Measurements from ENCODE around the gene SLX4IP. TPM values are rescaled to one million over a fixed set of nuclear protein-coding genes. Genes with fewer than 3 reads are reported as not detected.
A peak's percentile ranks its signal among the peaks of the same experiment; 100 is the strongest.

Gene SLX4IP
- total and polyA plus RNA-seq, 2 of the 13 experiments (the other 11 are each of a cell fraction or from before 2014, with no cell fraction given) = 3.6 to 7.3 TPM

GRCh38 chr20:10398834-10399369, 36.2 kb upstream of the SLX4IP start:
- ChIA-PET POLR2A (no interaction called here), CTCF (ENCODE audit: low intra/inter-chr PET ratio, low total read pairs) (no interaction called here)
- in situ Hi-C loops (cut with HindIII; ENCODE audit: extremely low pct_ligation_motif_present, low pct_unique_long_range_greater_than_20kb) = no loop called here
- no peak overlapping the region for H2AFZ ChIP-seq (ENCODE audit: low read length)
- H3K4me2 ChIP-seq (ENCODE audit: low read depth, low read length) = no peak overlapping the region
- FAIRE-seq = no peak
- H3K36me3 ChIP-seq (replicated peaks in 1 of 2; ENCODE audit: control insufficient read depth in 1 of 2, insufficient read depth in 2 of 2, low read length in 2 of 2) = no peaks in the 10 kb centered on the region
- H3K4me3 ChIP-seq (replicated peaks in 1 of 3; ENCODE audit: insufficient read depth in 1 of 3, low read depth in 2 of 3, low read length in 3 of 3) = no peak overlapping the region
- intact Hi-C loops (cut with micrococcal nuclease; ENCODE audit: unreplicated experiment) = no loop called here
- peak; percentile 96 for ATAC-seq
- no peak overlapping the region for H3K27ac ChIP-seq (ENCODE audit: extremely low read length, insufficient read depth, low read length)
- BruUV-seq (replicated peaks) = no TSS peak
- no peaks in the 10 kb centered on the region for H3K79me2 ChIP-seq (ENCODE audit: insufficient read depth, low read length)
- no peaks in the 10 kb centered on the region for H3K9me3 ChIP-seq (ENCODE audit: low read length)
- H3K4me1 ChIP-seq (ENCODE audit: insufficient read depth, low read length) = peaks cover 7% of the 10 kb centered on the region
- WGBS (ENCODE audit: low lambda C conversion rate) = 17% methylated on average over 3 of the region's 3 CpGs
- H4K20me1 ChIP-seq (ENCODE audit: insufficient read depth, low read length) = no peaks in the 10 kb centered on the region
- peak; percentile 34 for DNase-seq (ENCODE audit: low spot score)
- peak; percentile 91 for TF ChIP-seq ATF7 (IDR thresholded peaks at IDR 0.05)
- no peak for TF ChIP-seq ATF7 (CRISPR knock-in tag; IDR thresholded peaks at IDR 0.05)
- no peak for TF ChIP-seq ZNF343 (CRISPR knock-in tag; IDR thresholded peaks at IDR 0.05)
- TF ChIP-seq SRSF4 (IDR thresholded peaks at IDR 0.05; ENCODE audit: low read depth, low read length, poor library complexity, severe bottlenecking) = no peak
- TF ChIP-seq ZNF878 (CRISPR knock-in tag; IDR thresholded peaks at IDR 0.05) = no peak
- no peak for TF ChIP-seq KLF9 (CRISPR knock-in tag; IDR thresholded peaks at IDR 0.05; ENCODE audit: low read depth)
- no peak for TF ChIP-seq ZNF577 (CRISPR knock-in tag; IDR thresholded peaks at IDR 0.05; ENCODE audit: borderline replicate concordance, low read depth)
- TF ChIP-seq ZBED4 (CRISPR knock-in tag; IDR thresholded peaks at IDR 0.05; ENCODE audit: borderline replicate concordance) = no peak
- no peak for TF ChIP-seq PRDM15 (CRISPR knock-in tag; IDR thresholded peaks at IDR 0.05)
- TF ChIP-seq ZNF652 (CRISPR knock-in tag; IDR thresholded peaks at IDR 0.05; ENCODE audit: borderline replicate concordance, low read depth) = peak; percentile 95
- no peak for TF ChIP-seq ZNF770 (CRISPR knock-in tag; IDR thresholded peaks at IDR 0.05)
- no peak for TF ChIP-seq DDIT3 (CRISPR knock-in tag; IDR thresholded peaks at IDR 0.05)
- H3K9ac ChIP-seq (ENCODE audit: insufficient read depth, low read depth, low read length) = no peak overlapping the region
- H3K27me3 ChIP-seq (ENCODE audit: control insufficient read depth in 1 of 2, insufficient read depth in 2 of 2, low read length in 2 of 2) = no peaks in the 10 kb centered on the region
